ENCODE measurements around the gene SMPD4.
"Not testable (repeated sequence)": the region's sequence is repeated elsewhere in the genome, so short reads cannot be mapped to it uniquely, and the experiment has no call there.

DNA sequence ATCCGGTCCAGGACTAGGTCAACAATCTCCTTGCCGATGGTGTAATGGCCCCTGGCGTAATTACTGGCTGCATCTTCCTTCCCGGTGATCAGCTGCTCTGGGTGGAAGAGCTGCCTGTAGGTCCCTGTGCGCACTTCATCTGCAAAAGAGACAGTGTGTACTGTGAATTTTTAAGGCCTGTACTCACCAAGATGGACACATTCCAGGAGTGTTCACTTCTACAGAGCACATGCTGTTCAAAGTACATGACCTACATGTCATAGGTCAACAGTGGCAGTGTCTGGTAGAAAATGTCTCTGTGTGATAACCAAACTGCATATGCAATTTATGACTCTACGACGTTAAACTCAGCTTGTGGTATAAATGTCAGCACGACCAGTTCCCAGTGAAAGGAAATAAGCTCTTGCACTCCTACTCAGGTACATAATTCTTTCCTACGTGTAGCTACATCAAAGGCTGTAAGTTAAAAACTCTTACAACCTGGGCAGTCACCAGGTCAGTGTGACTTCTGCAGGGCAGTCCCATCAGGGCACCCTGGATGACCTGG, 13.8 kb upstream of the SMPD4 start:
- TF ChIP-seq, protein P1, sequence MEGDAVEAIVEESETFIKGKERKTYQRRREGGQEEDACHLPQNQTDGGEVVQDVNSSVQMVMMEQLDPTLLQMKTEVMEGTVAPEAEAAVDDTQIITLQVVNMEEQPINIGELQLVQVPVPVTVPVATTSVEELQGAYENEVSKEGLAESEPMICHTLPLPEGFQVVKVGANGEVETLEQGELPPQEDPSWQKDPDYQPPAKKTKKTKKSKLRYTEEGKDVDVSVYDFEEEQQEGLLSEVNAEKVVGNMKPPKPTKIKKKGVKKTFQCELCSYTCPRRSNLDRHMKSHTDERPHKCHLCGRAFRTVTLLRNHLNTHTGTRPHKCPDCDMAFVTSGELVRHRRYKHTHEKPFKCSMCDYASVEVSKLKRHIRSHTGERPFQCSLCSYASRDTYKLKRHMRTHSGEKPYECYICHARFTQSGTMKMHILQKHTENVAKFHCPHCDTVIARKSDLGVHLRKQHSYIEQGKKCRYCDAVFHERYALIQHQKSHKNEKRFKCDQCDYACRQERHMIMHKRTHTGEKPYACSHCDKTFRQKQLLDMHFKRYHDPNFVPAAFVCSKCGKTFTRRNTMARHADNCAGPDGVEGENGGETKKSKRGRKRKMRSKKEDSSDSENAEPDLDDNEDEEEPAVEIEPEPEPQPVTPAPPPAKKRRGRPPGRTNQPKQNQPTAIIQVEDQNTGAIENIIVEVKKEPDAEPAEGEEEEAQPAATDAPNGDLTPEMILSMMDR (IDR thresholded peaks at IDR 0.05; ENCODE audit: control extremely low read depth in 1 of 3, insufficient read depth in 1 of 3, low read depth in 1 of 3, low read length in 3 of 3): not testable (repeated sequence)
- TF ChIP-seq, protein P2, sequence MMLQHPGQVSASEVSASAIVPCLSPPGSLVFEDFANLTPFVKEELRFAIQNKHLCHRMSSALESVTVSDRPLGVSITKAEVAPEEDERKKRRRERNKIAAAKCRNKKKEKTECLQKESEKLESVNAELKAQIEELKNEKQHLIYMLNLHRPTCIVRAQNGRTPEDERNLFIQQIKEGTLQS (IDR thresholded peaks at IDR 0.05; ENCODE audit: insufficient read depth, low read depth, low read length): not testable (repeated sequence)
- not testable (repeated sequence) for TF ChIP-seq POLR2A (IDR thresholded peaks at IDR 0.05; ENCODE audit: control extremely low read depth in 1 of 2, low read depth in 2 of 2, low read length in 2 of 2); EP300 (IDR thresholded peaks at IDR 0.05; ENCODE audit: borderline replicate concordance in 1 of 2, low read depth in 2 of 2, low read length in 2 of 2); TEAD4 (IDR thresholded peaks at IDR 0.05; ENCODE audit: low read depth, low read length); CREB1 (IDR thresholded peaks at IDR 0.05); RAD21 (IDR thresholded peaks at IDR 0.05 in 1 of 2, conservative IDR thresholded peaks at IDR 0.05 in 1 of 2; ENCODE audit: low read depth in 2 of 2, low read length in 2 of 2); EZH2 (IDR thresholded peaks at IDR 0.05; ENCODE audit: low read depth, low read length, severe bottlenecking); YY1 (IDR thresholded peaks at IDR 0.05; ENCODE audit: low read depth, low read length)
- TF ChIP-seq, protein P3, sequence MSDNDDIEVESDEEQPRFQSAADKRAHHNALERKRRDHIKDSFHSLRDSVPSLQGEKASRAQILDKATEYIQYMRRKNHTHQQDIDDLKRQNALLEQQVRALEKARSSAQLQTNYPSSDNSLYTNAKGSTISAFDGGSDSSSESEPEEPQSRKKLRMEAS (IDR thresholded peaks at IDR 0.05): not testable (repeated sequence)
